Measurements from ENCODE around the gene TUBB. TPM values are rescaled to one million over a fixed set of nuclear protein-coding genes. Genes with fewer than 3 reads are reported as not detected.
A peak's percentile ranks its signal among the peaks of the same experiment; 100 is the strongest.

Gene TUBB
- total and polyA plus RNA-seq, 4 donors: 483 to 1,220 (median 938) TPM

DNA sequence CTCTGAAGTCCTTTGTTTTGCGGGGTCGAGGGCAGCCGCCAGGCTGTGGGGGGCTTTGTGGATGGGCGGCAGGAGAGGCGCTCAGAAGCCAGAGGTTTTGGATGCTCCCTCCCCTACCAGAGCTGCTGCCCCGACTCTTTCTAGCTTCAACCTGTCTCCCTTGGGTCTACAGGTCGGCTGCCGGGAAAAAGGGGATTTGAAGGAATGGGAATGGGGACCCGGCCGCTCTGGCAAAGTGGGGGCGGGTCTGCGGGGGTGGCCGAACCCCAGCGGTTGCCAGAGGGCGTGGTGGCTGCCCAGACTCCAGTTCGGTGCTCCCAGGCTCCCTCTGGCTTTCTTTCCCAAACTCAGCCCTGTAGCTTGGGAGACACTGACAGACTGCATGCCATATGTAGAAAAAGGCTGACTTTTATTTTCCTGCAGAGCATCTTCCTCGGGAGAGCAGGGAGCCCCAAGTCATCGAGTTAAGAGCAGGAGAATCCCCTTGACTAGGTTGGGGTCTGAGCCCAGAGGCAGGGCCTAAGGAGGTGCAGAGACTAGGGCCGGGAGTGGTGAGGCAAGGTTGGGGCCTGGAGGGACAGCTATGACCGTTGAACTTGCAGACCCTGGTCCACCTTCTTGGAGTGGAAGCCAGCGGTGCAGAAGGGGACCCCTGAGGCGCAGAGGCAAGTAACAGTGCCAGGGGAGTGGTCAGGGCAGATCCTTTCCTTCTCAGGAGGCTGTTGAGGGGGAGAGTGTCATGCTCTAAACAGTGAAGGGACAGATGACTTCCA is 32.3 kb upstream of the TUBB start:
- H3K9me3 ChIP-seq (ENCODE audit: control insufficient read depth, insufficient read depth, low read length): no peaks in the 10 kb centered on the region
- H3K27me3 ChIP-seq (ENCODE audit: control insufficient read depth, insufficient read depth, low read length): no peaks in the 10 kb centered on the region
- peak overlapping the region; percentile 99 for H3K4me3 ChIP-seq (ENCODE audit: low read depth, low read length)
- 15% methylated on average over 13 of the region's 22 CpGs for WGBS (ENCODE audit: insufficient coverage)
- peaks cover 8% of the 10 kb centered on the region for H3K36me3 ChIP-seq (ENCODE audit: control insufficient read depth, insufficient read depth, low read length)
- peaks cover 70% of the 10 kb centered on the region for H3K4me1 ChIP-seq (ENCODE audit: control insufficient read depth, insufficient read depth, low read length)
- DNase-seq (ENCODE audit: low read depth in 4 of 6, low spot score in 6 of 6): peak in 2 of 6 donors; percentile 79 to 81
- H3K27ac ChIP-seq (ENCODE audit: low read depth, low read length): peak overlapping the region; percentile 98

DNA sequence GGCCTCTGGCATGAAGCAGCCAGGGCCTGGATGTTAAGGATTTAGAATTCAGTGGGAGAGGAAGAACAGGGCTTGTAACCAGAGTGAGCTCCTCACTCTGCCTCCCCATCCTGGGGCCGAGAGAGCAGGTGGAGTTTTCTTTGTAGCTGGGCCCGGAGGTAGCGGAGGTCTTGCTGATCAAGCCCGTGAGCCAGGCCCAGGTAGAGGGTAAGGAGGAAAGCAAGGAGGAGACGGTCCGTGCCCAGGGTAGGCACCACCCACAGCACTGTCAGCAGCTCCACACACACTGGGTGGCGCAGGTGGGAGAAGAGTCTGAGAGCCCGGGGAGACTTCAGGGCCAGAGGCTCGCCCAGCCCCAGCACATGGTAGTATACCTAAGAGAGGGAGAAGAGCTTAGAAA is 31.6 kb upstream of the TUBB start:
- no peaks in the 10 kb centered on the region for H3K27me3 ChIP-seq (ENCODE audit: control insufficient read depth, insufficient read depth, low read length)
- no peak for DNase-seq (ENCODE audit: low read depth in 4 of 6, low spot score in 6 of 6)
- H3K36me3 ChIP-seq (ENCODE audit: control insufficient read depth, insufficient read depth, low read length): peaks cover 8% of the 10 kb centered on the region
- H3K9me3 ChIP-seq (ENCODE audit: control insufficient read depth, insufficient read depth, low read length): no peaks in the 10 kb centered on the region
- WGBS (ENCODE audit: insufficient coverage): 100% methylated on average over 1 of the region's 9 CpGs
- H3K4me3 ChIP-seq (ENCODE audit: low read depth, low read length): no peak overlapping the region
- H3K27ac ChIP-seq (ENCODE audit: low read depth, low read length): peak overlapping the region; percentile 98
- H3K4me1 ChIP-seq (ENCODE audit: control insufficient read depth, insufficient read depth, low read length): peaks cover 63% of the 10 kb centered on the region

- DNase-seq (ENCODE audit: low read depth in 4 of 6, low spot score in 6 of 6): no peak
- no peak overlapping the region for H3K27ac ChIP-seq (ENCODE audit: low read depth, low read length)
- 86% methylated on average over 7 of the region's 11 CpGs for WGBS (ENCODE audit: insufficient coverage)
- peaks cover 56% of the 10 kb centered on the region for H3K4me1 ChIP-seq (ENCODE audit: control insufficient read depth, insufficient read depth, low read length)
- no peaks in the 10 kb centered on the region for H3K9me3 ChIP-seq (ENCODE audit: control insufficient read depth, insufficient read depth, low read length)
- no peak overlapping the region for H3K4me3 ChIP-seq (ENCODE audit: low read depth, low read length)
- H3K36me3 ChIP-seq (ENCODE audit: control insufficient read depth, insufficient read depth, low read length): peaks cover 8% of the 10 kb centered on the region
- H3K27me3 ChIP-seq (ENCODE audit: control insufficient read depth, insufficient read depth, low read length): no peaks in the 10 kb centered on the region
These were observed 30.9 kb upstream of the TUBB start for GRCh38 chr6:30689022-30689865.

DNA sequence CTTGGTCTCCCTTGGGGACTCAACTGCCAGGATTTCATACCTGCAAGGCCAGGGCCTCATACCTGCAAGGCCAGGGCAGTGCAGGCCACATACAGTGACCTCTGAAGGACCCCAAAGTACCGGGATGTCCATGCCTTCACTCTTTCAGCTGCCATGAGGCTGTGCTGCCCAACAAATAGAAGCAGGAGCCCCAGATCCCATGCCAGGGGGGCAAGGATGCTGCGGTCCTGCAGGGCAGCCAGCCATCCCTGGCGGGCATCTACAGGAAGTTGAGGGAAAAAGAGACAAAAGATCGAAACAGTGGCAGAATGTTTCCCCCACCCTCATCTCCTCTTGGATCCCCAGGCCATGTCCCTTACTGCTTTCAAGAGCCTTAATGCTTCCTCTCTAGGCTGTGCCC is 30.2 kb upstream of the TUBB start:
- 41% methylated on average over 3 of the region's 4 CpGs for WGBS (ENCODE audit: insufficient coverage)

DNA sequence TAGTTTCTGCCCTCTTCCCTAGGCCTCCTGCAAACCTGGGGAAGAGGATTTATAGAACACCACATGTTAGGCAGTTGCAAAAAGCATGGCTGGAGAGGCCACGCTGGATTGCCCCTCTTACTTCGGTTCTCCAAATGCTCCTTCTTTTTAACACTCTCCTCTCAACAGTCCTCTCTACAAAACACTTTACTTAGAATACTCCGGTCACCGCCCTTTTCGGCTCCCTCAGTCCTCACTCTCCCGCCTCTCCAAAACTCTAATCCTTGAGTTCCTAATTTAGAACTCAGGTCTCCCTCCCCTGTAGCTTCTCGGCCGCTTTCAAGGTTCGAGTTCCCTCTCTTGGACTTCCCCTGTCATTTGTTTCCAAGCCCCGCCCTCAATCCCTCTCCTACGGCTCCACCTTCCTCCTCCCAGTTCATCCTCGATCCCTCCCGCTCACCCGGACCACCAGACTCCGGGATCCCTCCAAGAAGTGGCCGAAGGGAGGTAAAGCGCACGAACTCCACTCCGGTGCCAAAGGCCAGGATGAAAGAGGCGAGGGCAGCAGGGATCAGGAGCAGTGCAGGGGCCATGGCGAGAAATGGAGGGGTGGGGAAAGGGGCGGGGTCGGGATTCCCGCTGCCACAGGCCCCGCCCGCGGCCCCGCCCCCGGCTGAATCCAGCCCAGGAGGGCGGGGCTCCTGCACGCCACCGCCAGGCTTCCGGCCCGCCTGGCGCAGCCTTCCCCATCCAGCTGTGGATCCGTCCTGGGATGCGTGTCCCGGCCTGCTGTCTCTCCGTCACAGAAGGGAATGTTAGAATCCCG is 29.5 kb upstream of the TUBB start, which contains the start of gene NRM:
TSS of gene NRM (minus strand) at position 582 of the 805 bp plus-strand sequence. CDS start at position 572, 10 bp downstream.
- H3K27ac ChIP-seq (ENCODE audit: low read depth, low read length): peak within 1 kb of the TSS; percentile 93
- WGBS (ENCODE audit: insufficient coverage): 0% methylated on average over 39 of the region's 40 CpGs
- H3K27me3 ChIP-seq (ENCODE audit: control insufficient read depth, insufficient read depth, low read length): no peaks in the 10 kb centered on the region
- DNase-seq (ENCODE audit: low read depth in 4 of 6, low spot score in 6 of 6): peak; percentile 72 to 95 (median 84)
- H3K4me3 ChIP-seq (ENCODE audit: low read depth, low read length): peak within 1 kb of the TSS; percentile 95
- H3K4me1 ChIP-seq (ENCODE audit: control insufficient read depth, insufficient read depth, low read length): peaks cover 42% of the 10 kb centered on the region
- H3K36me3 ChIP-seq (ENCODE audit: control insufficient read depth, insufficient read depth, low read length): peaks cover 3% of the 10 kb centered on the region
- H3K9me3 ChIP-seq (ENCODE audit: control insufficient read depth, insufficient read depth, low read length): no peaks in the 10 kb centered on the region

More for the DNA sequence above, 30.2 kb upstream of the TUBB start:
- no peaks in the 10 kb centered on the region for H3K9me3 ChIP-seq (ENCODE audit: control insufficient read depth, insufficient read depth, low read length)
- no peaks in the 10 kb centered on the region for H3K27me3 ChIP-seq (ENCODE audit: control insufficient read depth, insufficient read depth, low read length)
- DNase-seq (ENCODE audit: low read depth in 4 of 6, low spot score in 6 of 6): no peak
- H3K36me3 ChIP-seq (ENCODE audit: control insufficient read depth, insufficient read depth, low read length): peaks cover 8% of the 10 kb centered on the region
- H3K4me1 ChIP-seq (ENCODE audit: control insufficient read depth, insufficient read depth, low read length): peaks cover 48% of the 10 kb centered on the region
- H3K4me3 ChIP-seq (ENCODE audit: low read depth, low read length): peak overlapping the region; percentile 95
- H3K27ac ChIP-seq (ENCODE audit: low read depth, low read length): peak overlapping the region; percentile 93

GRCh38 chr6:30691208-30691847 is 28.8 kb upstream of the TUBB start:
- H3K4me3 ChIP-seq (ENCODE audit: low read depth, low read length): peak overlapping the region; percentile 95
- peak overlapping the region; percentile 93 for H3K27ac ChIP-seq (ENCODE audit: low read depth, low read length)
- no peaks in the 10 kb centered on the region for H3K9me3 ChIP-seq (ENCODE audit: control insufficient read depth, insufficient read depth, low read length)
- peaks cover 35% of the 10 kb centered on the region for H3K4me1 ChIP-seq (ENCODE audit: control insufficient read depth, insufficient read depth, low read length)
- WGBS (ENCODE audit: insufficient coverage): 13% methylated on average over 2 of the region's 8 CpGs
- no peaks in the 10 kb centered on the region for H3K27me3 ChIP-seq (ENCODE audit: control insufficient read depth, insufficient read depth, low read length)
- DNase-seq (ENCODE audit: low read depth in 4 of 6, low spot score in 6 of 6): no peak
- H3K36me3 ChIP-seq (ENCODE audit: control insufficient read depth, insufficient read depth, low read length): no peaks in the 10 kb centered on the region

DNA sequence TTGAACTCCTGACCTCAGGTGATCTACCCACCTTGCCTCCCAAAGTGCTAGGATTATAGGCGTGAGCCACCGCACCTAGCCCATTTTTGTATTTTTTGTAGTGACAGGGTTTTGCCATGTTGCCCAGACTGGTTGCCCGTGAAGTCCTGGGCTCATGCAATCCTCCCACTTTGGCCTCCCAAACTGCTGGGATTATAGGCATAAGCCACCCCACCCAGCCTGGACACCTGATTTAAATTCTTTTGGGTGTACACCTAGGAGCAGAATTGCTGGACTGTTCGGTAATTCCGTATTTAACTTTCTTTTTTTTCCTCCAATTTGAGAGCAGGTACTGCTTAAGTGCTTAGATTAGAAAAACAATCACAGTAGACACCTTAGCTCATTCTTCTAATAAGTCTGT is 23.7 kb upstream of the TUBB start:
- WGBS (ENCODE audit: insufficient coverage): 100% methylated on average over 3 of the region's 5 CpGs
- Histone ChIP-seq H3K4me1 (ENCODE audit: control insufficient read depth, insufficient read depth, low read length) (no peaks in the 10 kb centered on the region), H3K9me3 (ENCODE audit: control insufficient read depth, insufficient read depth, low read length) (no peaks in the 10 kb centered on the region), H3K27ac (ENCODE audit: low read depth, low read length) (no peak overlapping the region), H3K4me3 (ENCODE audit: low read depth, low read length) (no peak overlapping the region), H3K36me3 (ENCODE audit: control insufficient read depth, insufficient read depth, low read length) (peaks cover 16% of the 10 kb centered on the region), H3K27me3 (ENCODE audit: control insufficient read depth, insufficient read depth, low read length) (no peaks in the 10 kb centered on the region)
- DNase-seq (ENCODE audit: low read depth in 4 of 6, low spot score in 6 of 6): no peak

DNA sequence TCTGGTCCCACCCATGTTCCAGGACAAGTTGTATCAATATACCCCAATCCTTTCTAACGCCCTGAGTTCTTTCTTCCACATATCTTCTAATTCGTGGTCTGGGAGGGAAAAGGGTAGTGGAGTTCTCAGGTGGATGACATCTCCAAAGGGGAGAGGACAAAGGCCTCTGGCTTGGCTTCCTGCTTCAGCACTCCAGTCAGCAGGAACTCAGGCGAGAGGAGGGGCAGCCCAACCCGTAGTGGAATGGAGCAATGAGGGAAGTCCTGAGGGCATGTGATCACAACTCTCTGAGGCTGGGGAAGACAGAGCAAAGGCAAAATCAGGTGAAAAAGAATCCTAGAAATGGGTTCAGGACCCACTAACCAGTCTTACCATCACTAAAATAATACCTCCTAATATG is 19.8 kb upstream of the TUBB start:
- H3K4me1 ChIP-seq (ENCODE audit: control insufficient read depth, insufficient read depth, low read length): no peaks in the 10 kb centered on the region
- DNase-seq (ENCODE audit: low read depth in 4 of 6, low spot score in 6 of 6): no peak
- H3K27me3 ChIP-seq (ENCODE audit: control insufficient read depth, insufficient read depth, low read length): no peaks in the 10 kb centered on the region
- no peaks in the 10 kb centered on the region for H3K9me3 ChIP-seq (ENCODE audit: control insufficient read depth, insufficient read depth, low read length)
- 67% methylated on average over 2 of the region's 4 CpGs for WGBS (ENCODE audit: insufficient coverage)
- H3K4me3 ChIP-seq (ENCODE audit: low read depth, low read length): no peak overlapping the region
- H3K36me3 ChIP-seq (ENCODE audit: control insufficient read depth, insufficient read depth, low read length): peaks cover 48% of the 10 kb centered on the region
- no peak overlapping the region for H3K27ac ChIP-seq (ENCODE audit: low read depth, low read length)

DNA sequence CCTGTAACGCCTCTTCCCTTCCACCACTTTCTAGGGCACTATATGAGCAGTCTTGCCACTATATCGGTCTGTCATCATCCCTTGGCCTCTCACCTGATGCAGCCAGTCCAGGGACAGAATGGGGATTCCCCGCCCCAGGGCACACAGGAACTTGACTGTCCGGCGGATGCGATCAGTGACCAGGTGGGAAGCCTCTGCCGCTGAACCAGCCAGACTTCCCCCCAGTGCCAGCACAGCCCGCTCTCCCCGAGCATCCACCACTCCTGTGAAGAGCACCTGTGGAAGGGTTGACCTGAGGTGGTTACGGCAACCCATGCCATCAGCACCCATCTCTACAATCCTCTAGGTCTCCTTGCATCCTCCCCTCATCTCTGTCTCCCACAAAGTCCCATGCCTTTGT is 17.1 kb upstream of the TUBB start:
- peaks cover 69% of the 10 kb centered on the region for H3K36me3 ChIP-seq (ENCODE audit: control insufficient read depth, insufficient read depth, low read length)
- no peaks in the 10 kb centered on the region for H3K27me3 ChIP-seq (ENCODE audit: control insufficient read depth, insufficient read depth, low read length)
- H3K27ac ChIP-seq (ENCODE audit: low read depth, low read length): no peak overlapping the region
- no peak overlapping the region for H3K4me3 ChIP-seq (ENCODE audit: low read depth, low read length)
- 99% methylated on average over 9 of the region's 10 CpGs for WGBS (ENCODE audit: insufficient coverage)
- no peaks in the 10 kb centered on the region for H3K9me3 ChIP-seq (ENCODE audit: control insufficient read depth, insufficient read depth, low read length)
- DNase-seq (ENCODE audit: low read depth in 4 of 6, low spot score in 6 of 6): no peak
- H3K4me1 ChIP-seq (ENCODE audit: control insufficient read depth, insufficient read depth, low read length): no peaks in the 10 kb centered on the region
